Tibial artery (tissue), 4 donors: ENCODE results near the gene CASP14.
A peak's percentile ranks its signal among the peaks of the same experiment; 100 is the strongest.
"Not testable (repeated sequence)": the region's sequence is repeated elsewhere in the genome, so short reads cannot be mapped to it uniquely, and the experiment has no call there.

Experiments
- DNase-seq, 2 donors: peaks; one replicate each; pipeline ENCODE4 v3.0.0-alpha.2; 2019
- H3K27ac ChIP-seq, 2 donors: fragments of 200-600 bp; sonication (generic) in 1 of 2; 1 replicate in 1 of 2; 2 replicates in 1 of 2; pipeline ENCODE4 v1.5.1; 2018 to 2019; ENCODE audit warnings: mild to moderate bottlenecking in 1 of 2
- H3K27me3 ChIP-seq, 2 donors: fragments of 200-600 bp; sonication (generic) in 1 of 2; one replicate each; pipeline versions ENCODE4 v1.5.1 to v1.6.0; 2016 to 2019
- H3K36me3 ChIP-seq, 3 donors: fragments of 200-600 bp; sonication (generic) in 2 of 3; one replicate each; pipeline ENCODE4 v1.5.1; 2016 to 2019; ENCODE audit warnings: mild to moderate bottlenecking in 2 of 3
- H3K4me1 ChIP-seq, 4 donors: fragments of 200-600 bp; sonication (generic) in 2 of 4; 1 replicate in 3 of 4; 2 replicates in 1 of 4; pipeline ENCODE4 v1.5.1; 2016 to 2019
- H3K4me3 ChIP-seq, 2 donors: fragments of 200-600 bp; sonication (generic) in 1 of 2; 1 replicate in 1 of 2; 2 replicates in 1 of 2; pipeline ENCODE4 v1.5.1; 2018 to 2019; ENCODE audit warnings: mild to moderate bottlenecking in 2 of 2
- H3K9me3 ChIP-seq, 3 donors: fragments of 200-600 bp; sonication (generic) in 1 of 3; one replicate each; pipeline ENCODE4 v1.5.1; 2016 to 2019
- CTCF ChIP-seq, 2 experiments: fragments of 200-600 bp in 1 of 2; fragments of 450-650 bp in 1 of 2; IDR thresholded peaks; one replicate each; pipeline ENCODE4 v1.5.1; 2017 to 2019; ENCODE audit warnings: antibody characterized with exemption in 2 of 2, mild to moderate bottlenecking in 1 of 2, moderate library complexity in 1 of 2
- intact Hi-C: fragments of 100-400 bp; cut with DNase I; formaldehyde crosslinking; loops from one replicate; pipeline ENCODE4 v1.15.0; 2023; ENCODE audit warnings: low total_unique reads

CASP14 gene

GRCh38 chr19:15074371-15074770, 25.1 kb downstream of the CASP14 start:
- H3K36me3 ChIP-seq: no peaks in the 10 kb centered on the region
- intact Hi-C loops: no loop called here
- H3K4me3 ChIP-seq: no peak overlapping the region
- DNase-seq: no peak
- H3K27ac ChIP-seq: no peak overlapping the region
- H3K4me1 ChIP-seq: no peaks in the 10 kb centered on the region
- H3K9me3 ChIP-seq: no peaks in the 10 kb centered on the region
- no peak for TF ChIP-seq CTCF (IDR thresholded peaks at IDR 0.05)
- H3K27me3 ChIP-seq: peaks cover 0 to 18% of the 10 kb centered on the region in 2 donors

GRCh38 chr19:15075806-15076205, 26.5 kb downstream of the CASP14 start:
- H3K4me3 ChIP-seq: no peak overlapping the region
- no peak for DNase-seq
- H3K9me3 ChIP-seq: no peaks in the 10 kb centered on the region
- peaks cover 0 to 18% of the 10 kb centered on the region in 2 donors for H3K27me3 ChIP-seq
- H3K4me1 ChIP-seq: no peaks in the 10 kb centered on the region
- intact Hi-C loops: no loop called here
- no peak for TF ChIP-seq CTCF (IDR thresholded peaks at IDR 0.05)
- H3K36me3 ChIP-seq: no peaks in the 10 kb centered on the region
- H3K27ac ChIP-seq: no peak overlapping the region

GRCh38 chr19:15080002-15080401, 30.7 kb downstream of the CASP14 start:
- intact Hi-C loops, H3K27ac ChIP-seq, DNase-seq, H3K9me3 ChIP-seq, H3K4me3 ChIP-seq, H3K36me3 ChIP-seq, H3K4me1 ChIP-seq: not testable (repeated sequence)
- peaks cover 0 to 46% of the 10 kb centered on the region in 2 donors for H3K27me3 ChIP-seq

GRCh38 chr19:15081911-15082310, 32.6 kb downstream of the CASP14 start, which contains the start of gene OR1I1:
Gene OR1I1, plus strand, starts transcription at chr19:15082211. Its CDS starts 4,855 bp downstream, at chr19:15087066.
- TF ChIP-seq CTCF (IDR thresholded peaks at IDR 0.05): no peak
- H3K4me3 ChIP-seq: no peak within 1 kb of the TSS
- H3K4me1 ChIP-seq: no peaks in the 10 kb centered on the region
- H3K36me3 ChIP-seq: no peaks in the 10 kb centered on the region
- no peak within 1 kb of the TSS for H3K27ac ChIP-seq
- no peaks in the 10 kb centered on the region for H3K9me3 ChIP-seq
- H3K27me3 ChIP-seq: peaks cover 0 to 62% of the 10 kb centered on the region in 2 donors
- intact Hi-C loops: no loop called here
- no peak for DNase-seq

GRCh38 chr19:15087182-15087581, 37.9 kb downstream of the CASP14 start:
- Histone ChIP-seq H3K36me3 (no peaks in the 10 kb centered on the region), H3K9me3 (no peaks in the 10 kb centered on the region), H3K4me1 (peaks cover 0 to 4% (median 0%) of the 10 kb centered on the region in 4 donors), H3K27me3 (peaks cover 0 to 48% of the 10 kb centered on the region in 2 donors), H3K27ac (no peak overlapping the region), H3K4me3 (no peak overlapping the region)
- intact Hi-C loops: loop anchor here (5.0 kb wide), 1 partner anchor 475 kb away; no protein-coding TSS in a partner anchor
- DNase-seq: no peak
- no peak for TF ChIP-seq CTCF (IDR thresholded peaks at IDR 0.05)

- DNase-seq: no peak
- no peaks in the 10 kb centered on the region for H3K9me3 ChIP-seq
- H3K27ac ChIP-seq: no peak overlapping the region
- no peak overlapping the region for H3K4me3 ChIP-seq
- H3K4me1 ChIP-seq: peaks cover 0 to 4% (median 0%) of the 10 kb centered on the region in 4 donors
- no peaks in the 10 kb centered on the region for H3K36me3 ChIP-seq
- TF ChIP-seq CTCF (IDR thresholded peaks at IDR 0.05): peak; percentile 47 to 61
- intact Hi-C loops: loop anchor here (5.0 kb wide), 2 partner anchors 60 to 460 kb away; no protein-coding TSS in a partner anchor
- H3K27me3 ChIP-seq: peaks cover 0 to 8% of the 10 kb centered on the region in 2 donors
These were observed 42.9 kb downstream of the CASP14 start for GRCh38 chr19:15091918-15092753.
